HG02623 (cell line): ENCODE measurements around the gene MMRN1.

Experiments
- ATAC-seq: cut with Tn5 transposase; IDR thresholded peaks from one replicate; pipeline ENCODE4 v1.9.1; 2021; ENCODE audit warnings: moderate library complexity; ENCODE audit not compliant: unreplicated experiment

MMRN1 gene

DNA sequence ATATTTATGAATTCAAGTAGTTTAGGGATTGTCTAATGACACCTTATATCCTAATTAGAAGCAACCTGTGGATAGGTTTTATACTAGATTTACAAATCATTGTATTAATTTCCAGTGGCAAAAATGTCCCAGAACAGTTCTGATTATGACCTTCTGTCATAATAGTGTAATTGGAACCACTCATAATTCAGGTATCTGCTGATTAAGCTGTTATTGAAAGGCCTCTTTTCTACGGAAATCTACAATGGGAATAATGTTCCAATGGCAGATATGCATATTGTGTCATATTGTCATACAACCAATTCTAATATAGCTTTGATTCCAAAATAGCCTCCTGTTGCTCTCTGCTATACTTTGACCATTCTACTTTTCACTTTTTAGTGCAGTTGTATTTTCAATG lies 19.0 kb downstream of the MMRN1 start:
- no peak for ATAC-seq

DNA sequence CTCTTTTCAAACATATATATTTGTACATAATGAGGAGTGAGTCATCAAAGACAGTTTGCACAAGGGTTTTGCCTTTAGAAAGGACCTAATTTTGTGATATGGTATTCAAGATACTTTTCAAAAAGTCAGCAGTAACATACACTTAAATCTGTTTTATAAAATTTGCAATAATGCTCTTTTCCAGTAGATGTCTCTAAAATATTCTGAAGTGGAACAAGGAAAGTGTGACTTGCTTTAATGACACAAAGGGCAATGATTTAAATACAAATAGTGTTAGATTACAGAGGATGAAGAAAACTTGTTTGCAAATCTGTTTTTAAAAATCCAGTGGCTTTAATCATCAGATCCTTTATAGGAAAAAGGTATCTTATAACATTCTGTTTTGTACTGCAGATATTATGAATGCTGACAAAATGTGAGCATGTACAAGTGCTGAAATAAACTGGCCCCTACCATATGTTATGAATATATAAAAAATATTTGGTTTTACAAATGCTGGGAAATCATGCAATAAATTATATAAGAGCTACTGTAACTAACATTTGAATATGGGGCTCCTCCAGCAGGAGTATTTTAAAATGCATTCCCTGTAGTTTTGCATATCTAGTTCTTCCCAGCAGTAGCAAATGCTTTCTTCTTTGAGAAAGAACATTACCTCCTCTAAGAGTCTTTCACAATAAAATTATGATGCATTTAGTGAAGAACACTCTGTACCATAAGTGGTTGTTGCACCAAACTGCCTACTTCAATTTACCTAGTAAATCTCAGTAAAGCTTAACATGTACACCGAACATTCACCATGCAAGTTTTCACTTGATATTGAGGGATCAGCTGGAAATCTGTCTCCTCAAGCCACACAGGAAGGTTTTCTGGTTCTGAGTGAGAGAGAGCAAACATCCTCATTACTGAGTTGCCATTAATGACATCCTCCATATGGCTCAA lies 20.2 kb downstream of the MMRN1 start:
- ATAC-seq, result no peak

DNA sequence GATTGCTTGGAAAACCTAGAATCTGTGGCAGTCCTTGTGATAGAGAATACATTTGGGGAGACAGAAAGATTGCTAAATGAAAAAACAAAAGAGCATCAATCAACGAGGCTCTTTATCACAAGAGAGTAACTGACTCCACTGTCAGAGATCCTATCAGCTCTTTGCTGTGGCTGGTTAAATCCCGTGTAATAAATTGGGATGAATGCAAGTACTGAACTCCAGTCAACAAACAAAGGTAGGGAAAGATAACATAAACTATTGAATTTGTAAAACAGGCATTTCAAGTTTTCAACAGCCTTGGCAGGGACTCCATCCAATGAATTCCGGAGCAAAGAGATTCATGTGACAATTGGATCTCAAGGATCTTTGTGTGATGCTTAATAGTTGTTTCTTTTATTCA lies 21.3 kb downstream of the MMRN1 start:
- no peak for ATAC-seq

DNA sequence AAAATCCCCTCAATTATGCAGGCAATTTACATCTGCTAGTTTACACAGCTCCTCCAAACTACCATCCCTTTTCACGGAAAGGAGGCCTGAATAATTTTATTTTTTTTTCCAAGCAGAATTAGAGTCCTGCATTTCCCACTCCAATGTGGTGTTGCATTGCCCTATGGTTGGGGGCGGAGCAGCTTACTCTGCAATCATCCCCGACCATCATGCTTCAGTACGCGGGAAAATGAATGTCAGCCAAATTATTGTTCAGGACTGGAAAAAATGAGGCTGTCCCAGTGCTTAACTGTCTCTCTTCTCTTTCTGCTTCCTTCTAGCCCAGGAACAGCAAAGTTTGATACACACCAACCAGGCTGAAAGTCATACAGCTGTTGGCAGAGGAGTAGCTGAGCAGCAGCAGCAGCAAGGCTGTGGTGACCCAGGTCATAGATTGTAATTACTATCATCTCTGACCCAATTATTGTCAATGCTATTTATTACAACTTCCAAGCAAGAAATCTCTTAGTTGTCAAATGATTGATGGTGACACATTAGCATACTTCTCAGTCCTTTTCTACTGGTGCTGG lies 28.3 kb downstream of the MMRN1 start:
- ATAC-seq, result no peak

DNA sequence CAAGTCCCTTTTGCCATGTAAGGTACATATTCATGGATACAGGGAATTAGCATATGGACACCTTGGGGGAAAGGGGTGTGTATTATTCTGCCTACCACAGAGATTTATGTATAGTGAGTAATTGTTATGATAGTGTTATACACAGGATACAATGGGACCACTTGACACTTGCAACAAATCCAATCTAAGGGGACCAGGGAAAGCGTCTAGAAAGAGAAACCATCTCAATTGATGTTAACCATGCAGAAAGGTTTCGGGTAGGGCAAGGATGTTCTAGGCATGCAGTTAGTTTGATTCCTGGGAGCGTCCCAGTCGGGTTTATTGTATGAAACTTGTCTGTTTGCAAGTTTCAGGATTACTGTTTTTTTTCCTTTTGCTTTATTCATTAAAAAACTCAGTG lies 34.2 kb downstream of the MMRN1 start:
- no peak for ATAC-seq

DNA sequence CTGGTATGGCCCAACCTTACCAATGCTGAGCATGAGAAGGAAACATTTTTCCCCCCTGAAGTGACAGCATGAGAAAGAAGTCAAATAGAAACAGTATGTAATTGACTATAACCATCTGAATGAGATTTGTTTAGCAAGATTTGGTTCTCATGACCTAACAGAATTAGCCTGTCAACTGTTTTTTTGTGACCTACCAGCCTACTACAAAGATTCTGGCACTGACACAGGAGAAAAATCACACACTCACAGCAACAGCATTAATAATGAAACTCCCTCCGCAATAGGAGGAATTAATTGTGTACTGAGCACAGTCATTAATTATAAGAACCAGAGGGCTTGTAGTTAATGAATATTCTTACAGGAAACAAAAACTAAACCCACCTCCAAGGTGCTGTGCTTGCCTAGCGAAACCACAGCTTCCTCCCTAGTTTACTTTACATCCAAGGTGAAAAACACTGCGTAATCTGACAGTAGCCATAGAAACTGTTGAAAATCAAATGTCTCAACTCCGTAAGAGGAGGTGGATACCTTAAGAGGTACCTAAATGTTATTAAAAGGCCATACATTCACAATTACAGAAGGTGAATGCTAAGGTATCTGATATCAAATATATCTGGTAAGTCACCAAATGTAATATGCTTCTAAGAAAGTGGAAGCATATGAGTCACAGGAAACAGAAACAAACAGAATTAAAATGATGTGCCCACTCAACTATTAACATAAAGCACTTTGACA lies 34.9 kb downstream of the MMRN1 start:
- ATAC-seq, result peak; percentile 72

DNA sequence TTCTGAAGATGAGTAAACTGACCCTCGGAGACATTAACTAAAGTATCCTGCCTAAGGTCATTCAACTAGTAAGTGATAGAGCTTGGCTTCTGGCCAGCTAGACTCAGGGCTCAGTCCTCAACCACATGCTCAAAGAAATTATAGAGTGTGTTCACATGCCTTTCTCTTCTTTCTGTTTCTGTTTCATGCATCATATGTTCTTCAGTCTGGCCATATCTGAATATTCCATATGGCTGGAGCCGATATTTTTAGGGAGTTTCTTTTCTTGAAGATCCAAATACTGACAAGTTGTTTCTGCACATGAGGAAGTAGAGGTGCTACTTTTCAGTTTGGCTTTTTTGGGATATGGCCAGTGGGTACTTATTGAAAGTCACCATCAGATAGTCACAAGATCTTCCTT lies 44.9 kb downstream of the MMRN1 start:
- no peak for ATAC-seq

DNA sequence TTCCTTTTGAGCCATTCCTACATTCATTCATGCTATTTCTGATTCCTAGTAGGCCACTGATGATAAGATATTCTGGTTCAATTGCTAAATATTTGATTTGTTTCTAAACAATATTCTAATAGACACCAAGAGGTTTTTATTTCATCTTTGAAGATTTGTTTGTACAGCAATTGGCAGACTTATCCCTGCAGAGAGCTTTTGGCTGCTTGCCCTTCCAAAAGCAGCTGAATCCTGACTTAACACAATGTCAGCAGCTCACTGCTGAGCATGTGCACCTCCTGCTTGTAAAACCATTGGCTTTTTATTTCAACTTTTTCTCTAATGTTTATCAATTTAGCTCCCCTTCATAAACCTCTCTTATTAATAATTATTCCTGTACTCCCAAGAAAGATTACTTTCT lies 45.3 kb downstream of the MMRN1 start:
- no peak for ATAC-seq

DNA sequence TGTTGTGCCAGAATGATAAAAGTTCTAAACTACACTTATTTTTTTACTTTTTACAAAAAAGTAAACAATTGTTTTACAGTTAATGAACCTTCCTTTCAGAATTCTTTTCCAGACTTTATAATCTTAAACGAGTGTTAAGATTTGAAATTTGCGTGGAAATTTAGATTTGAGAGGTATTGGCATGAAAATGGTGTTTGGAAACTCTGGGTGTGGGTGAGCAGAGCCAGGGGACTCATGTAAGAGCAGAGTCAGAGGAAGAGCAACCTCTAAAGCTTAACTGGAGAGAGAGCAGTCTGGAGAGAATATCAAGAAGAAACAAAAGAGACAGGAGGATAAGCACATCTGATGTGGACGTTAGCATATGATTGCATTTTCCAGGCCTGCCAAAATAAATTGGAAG lies 48.2 kb downstream of the MMRN1 start:
- no peak for ATAC-seq

DNA sequence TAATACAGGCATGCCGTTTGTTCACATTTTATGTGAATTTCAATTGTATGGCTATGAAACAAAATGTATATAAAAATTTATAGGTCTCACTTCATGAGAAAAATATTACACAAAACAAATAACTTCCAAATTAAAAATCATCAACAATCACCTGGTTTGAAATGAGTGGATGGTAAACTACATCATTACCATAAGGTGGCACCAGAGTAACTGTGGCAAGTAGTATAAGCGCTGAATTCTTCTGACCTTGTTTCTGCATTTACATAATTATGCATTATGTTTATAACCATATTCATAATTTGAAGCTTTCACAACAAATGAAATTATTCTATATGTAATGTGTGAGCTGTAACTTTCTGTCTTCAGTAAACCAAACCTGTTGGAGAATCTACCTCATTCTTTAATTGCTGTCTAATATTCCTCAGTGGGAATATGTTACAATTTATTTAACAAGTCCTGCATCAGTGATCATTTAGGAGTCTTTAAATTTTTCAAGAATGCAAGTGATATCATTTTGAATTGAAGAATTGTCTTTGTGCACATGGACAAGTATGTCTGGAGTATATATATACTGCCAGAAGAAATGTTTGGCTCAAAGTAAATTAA lies 55.2 kb downstream of the MMRN1 start:
- no peak for ATAC-seq

DNA sequence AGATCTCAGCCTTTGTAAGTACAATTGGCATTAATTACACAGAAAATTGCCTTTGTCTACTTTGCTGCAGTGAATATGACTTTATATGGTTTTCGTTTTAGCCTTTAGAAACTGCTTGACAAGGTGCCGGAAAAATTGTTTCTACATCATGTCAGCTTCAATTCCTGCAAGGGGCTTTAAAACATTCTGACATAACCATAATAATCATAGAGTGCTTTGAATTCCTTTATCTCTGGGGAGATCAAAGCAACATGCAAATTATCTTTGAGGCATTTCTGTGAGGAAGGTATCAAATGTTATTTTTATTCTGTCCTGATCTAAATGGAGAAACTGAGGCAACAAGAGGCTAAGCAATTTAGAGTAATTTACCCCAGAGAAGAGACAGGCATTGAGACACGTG lies 57.8 kb downstream of the MMRN1 start:
- ATAC-seq, result no peak

DNA sequence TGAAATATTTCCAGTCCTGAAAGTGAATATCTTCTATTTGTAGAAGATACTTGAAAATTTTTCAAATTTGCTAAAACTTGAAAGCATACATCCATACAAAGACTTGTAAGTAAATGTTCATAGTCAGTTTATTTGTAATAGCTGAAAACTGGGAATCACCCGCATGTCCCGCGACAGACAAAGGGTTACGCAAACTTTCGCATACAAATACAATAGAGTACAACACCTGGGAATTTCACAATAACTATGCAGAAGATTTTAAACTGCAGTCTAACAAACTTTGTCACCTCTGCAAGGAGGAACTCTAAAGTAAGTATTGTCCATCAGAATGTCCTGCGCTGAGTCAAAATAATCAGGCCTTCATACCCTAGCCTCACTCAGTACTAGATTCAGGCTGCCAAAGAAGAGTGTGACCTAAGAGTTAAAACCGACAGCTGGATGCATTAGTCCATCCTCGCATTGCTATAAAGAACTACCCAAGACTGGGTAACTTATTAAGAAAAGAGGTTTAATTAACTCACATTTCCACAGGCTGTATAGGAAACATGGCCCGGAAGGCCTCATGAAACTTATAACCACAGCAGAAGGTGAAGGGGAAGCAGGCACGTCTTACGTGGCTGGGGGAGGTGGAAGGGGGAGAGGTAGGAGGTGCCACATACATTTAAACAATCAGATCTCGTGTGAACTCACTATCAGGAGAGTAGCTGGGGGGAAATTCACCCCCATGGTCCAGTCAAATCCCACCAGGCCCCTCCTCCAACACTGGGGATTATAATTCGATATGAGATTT lies 60.4 kb downstream of the MMRN1 start:
- ATAC-seq, result no peak

DNA sequence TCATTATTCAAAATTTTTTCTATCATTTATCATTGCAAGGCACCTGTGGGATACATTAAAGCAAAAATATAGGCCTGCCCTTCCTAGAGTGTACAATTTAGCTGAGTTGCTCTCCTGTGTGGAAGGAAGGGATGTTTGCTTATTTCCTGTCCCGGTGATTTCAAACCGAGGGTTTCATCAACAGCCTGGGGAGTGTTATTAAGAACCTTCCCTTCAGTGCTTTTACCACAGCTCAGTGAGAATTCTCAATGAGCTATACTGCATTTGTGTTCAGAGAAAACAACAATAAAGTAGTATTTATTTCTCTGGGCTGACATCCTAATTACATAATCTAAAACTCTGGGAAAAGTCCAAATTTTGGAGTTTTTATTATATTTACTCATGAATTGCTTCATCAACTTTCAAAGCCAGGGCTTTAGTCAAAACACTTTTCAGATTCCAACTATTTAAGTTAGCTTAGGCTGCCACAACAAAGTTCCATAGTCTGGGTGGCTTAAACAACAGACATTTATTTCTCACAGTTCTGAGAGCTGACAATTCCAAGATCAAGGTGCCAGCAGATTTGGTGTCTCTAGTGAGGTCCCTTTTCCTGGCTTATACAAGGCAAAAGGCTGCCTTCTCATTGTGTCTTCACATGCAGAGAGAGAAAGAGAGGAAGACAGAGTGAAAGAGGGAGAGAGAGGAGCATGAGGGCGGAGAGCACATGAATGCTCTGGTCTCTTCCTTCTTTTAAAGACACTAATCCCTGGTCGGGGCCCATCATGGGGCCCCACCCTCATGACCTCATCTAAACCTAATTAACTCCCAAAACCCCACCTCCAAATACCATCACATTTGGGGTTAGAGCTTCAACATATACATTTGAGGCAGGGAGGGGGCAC lies 62.6 kb downstream of the MMRN1 start:
- no peak for ATAC-seq

DNA sequence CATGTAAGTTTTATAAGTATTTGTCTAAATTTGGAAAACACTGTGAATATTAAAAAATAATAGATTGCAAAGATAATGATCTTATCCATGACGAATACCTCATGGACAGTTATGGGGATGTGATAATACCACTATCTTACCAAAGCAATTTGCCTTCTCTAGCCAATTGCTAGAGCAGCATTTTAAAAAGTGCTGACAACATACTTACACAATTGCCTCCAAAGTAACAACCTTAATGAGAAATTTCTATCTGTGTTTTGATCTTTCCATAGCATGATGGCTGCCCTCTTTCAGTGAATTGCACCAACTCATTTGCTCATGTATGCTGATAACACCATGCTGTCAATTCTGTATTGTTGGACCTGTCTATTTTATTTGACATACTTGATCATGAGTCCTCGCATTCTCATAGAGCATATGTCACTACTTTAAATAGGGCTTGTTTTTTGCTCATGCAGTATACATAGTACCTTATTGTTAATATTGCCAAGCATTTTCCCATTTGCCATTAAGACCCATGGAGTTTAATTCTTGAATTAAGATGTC lies 87.2 kb downstream of the MMRN1 start:
- ATAC-seq, result no peak

DNA sequence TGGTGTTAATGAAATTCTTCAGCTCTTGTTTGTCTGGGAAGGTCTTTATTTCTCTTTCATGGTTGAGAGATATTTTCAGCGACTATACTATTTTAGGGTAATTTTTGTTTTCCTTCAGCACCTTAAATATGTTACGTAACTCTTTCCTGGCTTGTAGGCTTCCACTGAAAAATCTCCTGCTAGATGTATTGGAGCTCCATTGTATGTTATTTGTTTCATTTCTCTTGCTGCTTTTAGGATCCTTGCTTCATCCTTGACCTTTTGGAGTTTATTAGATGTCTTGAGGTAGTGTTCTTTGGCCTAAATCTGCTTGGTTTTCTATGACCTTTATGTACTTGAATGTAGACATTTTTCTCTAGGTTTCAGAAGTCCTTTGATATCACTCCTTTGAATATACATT lies 93.6 kb downstream of the MMRN1 start:
- ATAC-seq, result no peak

DNA sequence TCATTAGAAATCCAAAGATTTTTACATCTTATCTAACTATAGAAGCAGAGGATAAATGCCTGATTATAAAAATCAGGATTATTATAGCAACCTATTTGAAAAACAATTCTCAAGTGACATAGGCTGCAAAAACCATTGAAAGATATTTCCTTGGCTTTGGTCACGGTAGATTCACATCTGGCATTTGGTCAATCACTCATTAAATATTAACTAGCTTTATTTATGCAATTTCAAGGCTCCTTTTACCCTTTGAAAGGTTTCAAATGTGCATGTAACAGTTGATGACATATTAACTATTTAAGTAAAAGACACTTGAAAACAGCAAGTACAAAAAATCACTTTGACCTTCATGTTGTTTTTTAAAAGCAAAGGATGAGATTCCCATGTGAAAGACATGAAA lies 98.1 kb downstream of the MMRN1 start:
- ATAC-seq, result no peak

DNA sequence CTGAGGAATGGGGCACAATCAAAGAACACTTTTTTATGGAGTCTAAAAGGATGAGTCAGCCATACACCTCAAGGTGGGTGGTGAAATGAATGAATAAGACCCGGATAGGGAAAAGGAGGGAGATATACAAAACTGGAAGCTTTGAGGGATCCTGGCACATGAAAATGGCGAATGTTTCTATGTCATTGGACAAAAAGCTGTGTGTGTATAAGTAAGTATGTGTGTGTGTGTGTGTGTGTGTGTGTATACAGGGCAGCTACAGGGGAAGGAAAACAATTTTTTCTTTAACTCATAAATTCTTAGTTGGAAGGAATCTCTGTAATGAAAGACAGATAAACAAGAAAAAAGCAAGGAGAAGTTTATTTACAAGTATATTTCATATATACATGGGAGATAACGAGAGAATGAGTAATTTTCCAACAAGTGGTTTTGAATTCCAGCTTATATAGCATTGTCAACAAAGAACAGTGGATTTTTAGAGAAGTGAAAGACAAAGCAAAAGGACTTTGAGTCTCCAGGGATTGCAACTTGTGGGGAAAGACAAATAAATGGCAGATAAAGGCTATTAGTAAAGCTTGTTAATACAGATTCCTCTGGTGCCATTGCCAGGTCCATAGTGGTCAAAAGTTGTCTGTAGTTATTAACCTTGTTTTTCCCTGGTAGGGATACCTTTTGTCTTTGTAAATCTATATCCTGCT lies 99.7 kb downstream of the MMRN1 start:
- ATAC-seq, result no peak

DNA sequence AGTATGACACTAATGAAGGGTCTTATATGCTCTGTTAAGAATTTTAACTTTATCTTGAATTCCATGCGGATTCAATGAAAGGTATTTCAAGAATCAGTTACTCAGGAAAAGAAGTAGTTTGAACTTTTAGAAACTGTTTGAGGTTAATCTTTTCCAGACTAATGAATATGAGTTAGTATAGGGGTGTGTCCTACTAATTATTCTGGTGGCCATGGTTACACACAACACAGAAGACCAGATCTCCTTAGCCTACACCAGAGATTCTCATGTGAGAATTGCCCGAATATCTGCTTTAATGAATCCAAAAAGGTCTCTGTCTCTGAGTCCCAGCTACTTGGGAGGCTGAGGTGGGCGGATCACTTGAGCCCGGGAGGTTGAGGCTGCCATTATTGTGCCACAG lies 100.4 kb downstream of the MMRN1 start:
- ATAC-seq, result no peak

DNA sequence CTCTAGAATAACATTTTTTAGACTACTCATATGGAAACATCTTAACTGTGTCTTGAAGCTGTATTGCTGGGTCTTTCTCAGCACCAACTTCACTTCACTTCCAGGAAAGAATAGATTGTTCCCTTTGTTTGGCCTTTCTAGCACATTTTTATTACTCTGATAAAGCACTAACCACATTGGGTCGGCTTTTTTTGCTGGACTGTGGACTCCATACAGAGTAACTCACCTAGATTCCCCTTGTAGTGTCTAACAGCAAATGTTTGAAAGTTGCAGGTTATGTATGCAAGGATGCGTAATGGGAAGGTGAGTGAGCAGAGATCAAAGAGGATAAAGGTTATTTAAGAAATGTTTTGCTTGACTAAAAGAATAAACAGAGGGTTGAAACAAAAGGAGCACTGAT lies 101.2 kb downstream of the MMRN1 start:
- no peak for ATAC-seq
